ENCODE measurements around the gene KIAA0319L.

Gene KIAA0319L

GRCh38 chr1:35401049-35401448 lies 156.2 kb downstream of the KIAA0319L start:
- TF ChIP-seq, protein P1, sequence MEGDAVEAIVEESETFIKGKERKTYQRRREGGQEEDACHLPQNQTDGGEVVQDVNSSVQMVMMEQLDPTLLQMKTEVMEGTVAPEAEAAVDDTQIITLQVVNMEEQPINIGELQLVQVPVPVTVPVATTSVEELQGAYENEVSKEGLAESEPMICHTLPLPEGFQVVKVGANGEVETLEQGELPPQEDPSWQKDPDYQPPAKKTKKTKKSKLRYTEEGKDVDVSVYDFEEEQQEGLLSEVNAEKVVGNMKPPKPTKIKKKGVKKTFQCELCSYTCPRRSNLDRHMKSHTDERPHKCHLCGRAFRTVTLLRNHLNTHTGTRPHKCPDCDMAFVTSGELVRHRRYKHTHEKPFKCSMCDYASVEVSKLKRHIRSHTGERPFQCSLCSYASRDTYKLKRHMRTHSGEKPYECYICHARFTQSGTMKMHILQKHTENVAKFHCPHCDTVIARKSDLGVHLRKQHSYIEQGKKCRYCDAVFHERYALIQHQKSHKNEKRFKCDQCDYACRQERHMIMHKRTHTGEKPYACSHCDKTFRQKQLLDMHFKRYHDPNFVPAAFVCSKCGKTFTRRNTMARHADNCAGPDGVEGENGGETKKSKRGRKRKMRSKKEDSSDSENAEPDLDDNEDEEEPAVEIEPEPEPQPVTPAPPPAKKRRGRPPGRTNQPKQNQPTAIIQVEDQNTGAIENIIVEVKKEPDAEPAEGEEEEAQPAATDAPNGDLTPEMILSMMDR (IDR thresholded peaks at IDR 0.05; ENCODE audit: low read depth, low read length, missing control alignments): no peak
- Histone ChIP-seq H3K27ac (no peak overlapping the region), H3K27me3 (replicated peaks) (no peaks in the 10 kb centered on the region), H3K4me3 (ENCODE audit: low read depth, low read length) (no peak overlapping the region), H3K36me3 (replicated peaks) (peaks cover 21% of the 10 kb centered on the region)
- no peak for DNase-seq
- in situ Hi-C loops (cut with HindIII; ENCODE audit: low pct_ligation_motif_present, low sequenced_read_pairs): no loop called here

GRCh38 chr1:35398739-35399138 lies 158.5 kb downstream of the KIAA0319L start:
- Histone ChIP-seq H3K27me3 (replicated peaks) (no peaks in the 10 kb centered on the region), H3K4me3 (ENCODE audit: low read depth, low read length) (no peak overlapping the region), H3K27ac (no peak overlapping the region), H3K36me3 (replicated peaks) (peaks cover 27% of the 10 kb centered on the region)
- DNase-seq: peak; percentile 3
- TF ChIP-seq, protein P1 (IDR thresholded peaks at IDR 0.05; ENCODE audit: low read depth, low read length, missing control alignments): no peak
- in situ Hi-C loops (cut with HindIII; ENCODE audit: low pct_ligation_motif_present, low sequenced_read_pairs): no loop called here

- peaks cover 30% of the 10 kb centered on the region for H3K36me3 ChIP-seq (replicated peaks)
Observed at GRCh38 chr1:35394386-35394785, 162.8 kb downstream of the KIAA0319L start.

DNA sequence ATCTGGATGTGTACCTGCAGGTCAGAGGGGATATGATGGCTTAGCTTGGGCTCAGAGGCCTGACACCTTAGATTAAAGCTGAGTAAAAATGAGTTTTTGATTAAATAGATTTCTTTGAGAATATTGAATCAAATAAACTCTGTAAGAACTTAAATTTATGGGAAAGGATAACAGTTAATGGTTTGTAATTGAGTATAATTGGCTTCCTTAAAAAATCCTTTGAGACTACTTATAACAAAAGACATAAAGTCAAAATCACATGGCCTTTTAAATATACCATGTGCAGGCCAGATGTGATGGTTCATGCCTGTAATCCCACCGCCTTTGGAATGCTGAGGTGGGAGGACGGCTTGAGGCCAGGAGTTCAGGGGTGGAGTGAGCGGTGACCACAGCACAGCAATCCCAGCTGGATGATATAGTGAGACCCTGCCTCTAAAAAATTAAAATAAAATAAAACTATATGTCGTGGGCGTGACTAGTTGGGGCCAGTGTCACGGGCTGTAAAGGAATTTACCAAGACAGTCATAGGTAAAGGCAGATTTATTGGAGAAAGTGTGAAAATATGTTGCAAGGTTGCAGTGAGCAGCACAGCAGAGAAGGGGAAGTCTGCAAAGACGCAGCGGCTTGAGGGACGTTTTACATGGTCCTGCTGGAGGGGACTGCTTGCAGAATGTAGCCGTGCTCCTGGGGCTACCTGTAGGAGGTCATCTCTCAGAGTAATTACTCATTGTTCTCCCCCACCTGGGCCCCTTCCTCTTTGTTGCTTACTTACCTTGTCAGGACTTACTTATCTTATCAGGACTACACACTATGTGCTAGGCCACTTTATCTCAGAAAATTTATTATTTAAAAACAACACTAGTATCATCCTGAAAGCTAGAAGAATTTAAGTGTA lies 166.4 kb downstream of the KIAA0319L start:
- TF ChIP-seq, protein P1 (IDR thresholded peaks at IDR 0.05; ENCODE audit: low read depth, low read length, missing control alignments): no peak
- no peak for DNase-seq
- in situ Hi-C loops (cut with HindIII; ENCODE audit: low pct_ligation_motif_present, low sequenced_read_pairs): no loop called here
- H3K36me3 ChIP-seq (replicated peaks): peaks cover 30% of the 10 kb centered on the region
- no peaks in the 10 kb centered on the region for H3K27me3 ChIP-seq (replicated peaks)
- no peak overlapping the region for H3K27ac ChIP-seq
- no peak overlapping the region for H3K4me3 ChIP-seq (ENCODE audit: low read depth, low read length)

More at GRCh38 chr1:35394386-35394785, 162.8 kb downstream of the KIAA0319L start:
- Histone ChIP-seq H3K27me3 (replicated peaks) (no peaks in the 10 kb centered on the region), H3K4me3 (ENCODE audit: low read depth, low read length) (no peak overlapping the region), H3K27ac (no peak overlapping the region)
- TF ChIP-seq, protein P1 (IDR thresholded peaks at IDR 0.05; ENCODE audit: low read depth, low read length, missing control alignments): no peak
- in situ Hi-C loops (cut with HindIII; ENCODE audit: low pct_ligation_motif_present, low sequenced_read_pairs): no loop called here
- DNase-seq: no peak

DNA sequence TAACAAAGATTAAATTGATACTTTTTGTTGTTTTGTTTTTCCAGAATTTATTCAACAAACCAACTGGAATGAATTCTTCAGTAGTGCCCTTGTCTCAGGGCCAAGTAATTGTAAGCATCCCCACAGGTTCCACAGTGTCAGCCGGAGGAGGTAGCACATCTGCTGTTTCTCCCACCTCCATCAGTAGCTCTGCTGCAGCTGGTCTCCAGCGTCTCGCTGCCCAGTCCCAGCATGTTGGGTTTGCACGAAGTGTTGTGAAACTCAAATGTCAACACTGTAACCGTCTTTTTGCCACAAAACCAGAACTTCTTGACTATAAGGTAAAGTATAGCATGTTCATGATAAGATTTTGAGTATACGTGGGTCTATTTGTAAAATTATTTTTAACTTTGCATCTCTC lies 170.2 kb downstream of the KIAA0319L start:
- Histone ChIP-seq H3K27ac (no peak overlapping the region), H3K36me3 (replicated peaks) (peaks cover 18% of the 10 kb centered on the region), H3K4me3 (ENCODE audit: low read depth, low read length) (no peak overlapping the region), H3K27me3 (replicated peaks) (no peaks in the 10 kb centered on the region)
- DNase-seq: no peak
- TF ChIP-seq, protein P1 (IDR thresholded peaks at IDR 0.05; ENCODE audit: low read depth, low read length, missing control alignments): no peak
- in situ Hi-C loops (cut with HindIII; ENCODE audit: low pct_ligation_motif_present, low sequenced_read_pairs): no loop called here

Measured in brain microvascular endothelial cell (primary cell).